Choroid plexus epithelial cell (primary cell): Measurements from ENCODE around the gene BBS1.
"Not testable (repeated sequence)": the region's sequence is repeated elsewhere in the genome, so short reads cannot be mapped to it uniquely, and the experiment has no call there.

ENCODE experiments used
- DNase-seq: peaks from one replicate; pipeline ENCODE4 v3.0.0-alpha.2; 2010; ENCODE audit warnings: low read depth
- H3K4me3 ChIP-seq: 2 replicates; pipeline ENCODE4 v1.5.1; 2011; ENCODE audit warnings: low read depth, mild to moderate bottlenecking, control low read depth, low read length, moderate library complexity
- CTCF ChIP-seq: conservative IDR thresholded peaks from 2 replicates; pipeline ENCODE4 v1.5.1; 2011; ENCODE audit warnings: low read depth, mild to moderate bottlenecking, control low read depth, inconsistent platforms, low read length, moderate library complexity

The BBS1 gene

GRCh38 chr11:66580803-66581202, 70.4 kb downstream of the BBS1 start:
- peak; percentile 52 for DNase-seq
- no peak for TF ChIP-seq CTCF
- H3K4me3 ChIP-seq: no peak overlapping the region

- no peak overlapping the region for H3K4me3 ChIP-seq
- TF ChIP-seq CTCF: no peak
- DNase-seq: no peak
Measured at GRCh38 chr11:66581261-66581660, 70.8 kb downstream of the BBS1 start.

GRCh38 chr11:66582565-66583147, 72.2 kb downstream of the BBS1 start:
- not testable (repeated sequence) for H3K4me3 ChIP-seq, DNase-seq
